ENCODE results near the gene ANKRD23.

The ANKRD23 gene

DNA sequence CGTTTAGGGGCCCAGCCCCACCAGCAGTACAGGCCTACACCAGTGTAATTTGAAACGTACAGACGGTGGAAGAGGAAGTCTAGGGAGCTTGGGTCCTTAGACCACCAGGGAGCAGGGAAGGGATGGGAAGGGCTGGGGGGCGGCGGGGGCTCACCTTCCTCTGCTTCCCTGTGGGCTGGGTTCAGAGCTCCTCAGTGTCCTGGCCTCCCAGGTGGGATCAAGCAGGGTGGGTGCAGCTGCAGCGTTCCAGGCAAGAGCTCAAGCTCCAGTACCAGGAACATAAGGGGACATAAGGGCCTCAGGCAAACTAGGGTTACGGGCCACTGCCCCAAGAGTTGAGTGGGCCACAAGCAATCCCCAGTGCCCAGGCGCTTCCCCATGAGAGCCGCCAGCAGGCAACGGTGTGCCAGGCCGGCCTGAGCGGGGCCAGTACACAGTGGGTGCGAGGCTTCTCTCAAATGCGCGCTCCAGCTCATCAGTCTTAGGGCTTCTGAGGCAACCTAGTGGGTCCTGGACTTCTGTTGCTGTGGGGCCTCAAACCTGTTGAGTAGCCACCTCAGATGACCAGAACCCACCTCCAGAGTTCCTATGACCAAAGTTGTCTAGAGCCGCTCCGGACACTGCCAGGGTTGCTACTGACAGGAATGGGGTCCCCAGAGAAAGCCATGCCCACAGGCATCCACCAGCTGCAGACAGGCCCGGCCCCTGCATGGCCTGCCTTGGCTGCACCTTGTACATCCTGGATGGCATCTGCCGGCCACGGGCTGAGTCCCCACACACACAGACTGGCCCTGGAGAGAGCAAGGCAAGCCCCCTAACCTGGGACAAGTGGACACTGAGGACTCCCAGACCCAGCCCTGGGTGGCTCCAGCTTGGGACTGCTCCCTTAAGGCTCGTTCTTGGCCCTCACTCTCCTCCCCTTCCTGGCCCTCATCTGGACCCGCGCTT, 5.2 kb downstream of the ANKRD23 start:
- DNase-seq (ENCODE audit: low spot score) = no peak

DNA sequence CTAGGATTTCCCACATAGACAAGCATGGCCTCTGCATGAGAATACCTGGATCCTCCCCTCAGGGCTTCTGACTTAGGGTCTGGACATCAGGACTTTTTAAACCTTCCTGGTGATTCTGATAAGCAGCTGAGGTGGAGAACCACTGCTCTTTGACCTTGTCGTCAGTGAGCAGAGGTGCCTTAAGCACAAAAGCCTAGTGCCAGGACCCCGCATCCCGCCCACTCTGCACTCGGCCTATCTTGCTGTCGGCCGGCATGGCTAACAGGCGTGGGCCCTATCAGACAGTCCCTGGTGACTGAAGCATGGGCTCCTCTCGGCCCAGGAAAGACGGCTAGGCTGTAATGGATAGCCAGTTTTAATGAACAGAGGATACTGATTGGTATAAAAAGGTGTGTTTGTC, 6.2 kb downstream of the ANKRD23 start:
- no peak for DNase-seq (ENCODE audit: low spot score)

DNA sequence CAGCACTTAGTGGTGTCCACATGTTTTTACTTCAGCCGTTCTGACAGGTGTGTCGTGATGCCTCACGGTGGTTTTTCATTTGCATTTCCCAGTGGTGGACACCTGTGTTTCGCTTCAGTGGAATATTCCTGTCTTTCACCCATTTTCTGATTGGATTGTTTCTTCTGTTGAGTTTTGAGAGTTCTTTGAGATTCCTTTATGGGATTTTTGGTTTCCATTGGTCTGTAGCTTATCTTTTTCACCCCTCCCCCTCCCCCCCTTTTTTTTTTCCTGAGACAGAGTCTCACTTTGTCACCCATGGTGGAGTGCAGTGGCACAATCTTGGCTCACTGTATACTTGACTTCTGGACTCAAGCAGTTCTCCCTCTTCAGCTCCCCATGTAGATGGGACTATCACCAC, 8.0 kb downstream of the ANKRD23 start:
- DNase-seq (ENCODE audit: low spot score) = no peak

DNA sequence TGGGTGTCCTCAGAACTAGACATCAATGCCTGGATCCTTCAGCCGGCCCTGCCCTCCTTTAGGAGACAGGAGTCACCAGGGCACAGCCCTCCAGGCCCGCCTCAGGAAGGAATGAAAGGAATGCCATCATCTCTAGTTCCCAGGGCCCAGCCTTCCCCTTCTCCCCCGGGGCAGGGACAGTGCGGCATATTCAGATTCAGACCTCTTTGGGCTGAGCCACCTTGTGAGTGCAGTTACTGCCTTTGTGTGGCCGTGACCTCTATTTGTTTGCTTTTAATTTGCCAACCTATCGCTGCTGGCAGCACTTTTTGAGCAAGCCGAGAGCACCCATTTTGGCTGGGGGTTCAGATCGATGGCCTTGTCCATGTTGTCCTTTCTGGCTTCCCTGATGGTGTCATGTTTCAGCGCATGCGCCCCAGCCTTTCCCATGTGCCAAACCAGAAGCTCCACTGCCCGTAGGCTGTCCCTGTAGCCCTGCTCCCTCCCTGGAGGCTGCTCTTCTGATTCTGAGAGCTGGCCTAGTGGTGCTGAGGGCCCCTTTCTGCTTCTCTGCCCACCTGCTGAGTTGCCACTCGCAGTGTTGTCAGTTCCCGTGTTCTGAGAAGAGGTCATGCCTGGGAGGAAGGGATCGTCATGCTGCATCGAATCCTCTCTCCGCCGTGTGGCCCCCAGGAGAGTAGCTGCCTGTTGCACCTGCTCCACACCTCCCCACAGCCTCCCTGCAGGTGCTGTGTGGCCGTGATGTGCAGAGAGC, 10.9 kb downstream of the ANKRD23 start:
- DNase-seq (ENCODE audit: low spot score) = no peak

DNA sequence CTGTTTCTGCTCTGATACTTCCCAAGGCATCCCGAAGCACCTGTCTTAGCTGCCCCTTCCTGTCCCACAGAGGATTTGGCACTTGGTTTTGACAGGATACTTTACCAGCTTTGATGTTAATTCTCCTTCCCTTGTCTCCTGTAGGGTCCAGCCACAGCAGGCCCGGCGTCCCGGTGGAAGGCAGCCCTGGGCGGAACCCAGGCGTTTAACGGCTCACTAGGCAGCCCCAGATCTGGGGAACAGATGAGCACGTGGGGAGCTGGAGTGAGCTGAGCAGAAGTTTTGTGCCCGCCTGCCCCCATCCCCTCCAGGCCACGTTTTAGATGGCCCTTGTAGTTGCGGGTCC, 11.4 kb downstream of the ANKRD23 start:
- DNase-seq (ENCODE audit: low spot score) = no peak

DNA sequence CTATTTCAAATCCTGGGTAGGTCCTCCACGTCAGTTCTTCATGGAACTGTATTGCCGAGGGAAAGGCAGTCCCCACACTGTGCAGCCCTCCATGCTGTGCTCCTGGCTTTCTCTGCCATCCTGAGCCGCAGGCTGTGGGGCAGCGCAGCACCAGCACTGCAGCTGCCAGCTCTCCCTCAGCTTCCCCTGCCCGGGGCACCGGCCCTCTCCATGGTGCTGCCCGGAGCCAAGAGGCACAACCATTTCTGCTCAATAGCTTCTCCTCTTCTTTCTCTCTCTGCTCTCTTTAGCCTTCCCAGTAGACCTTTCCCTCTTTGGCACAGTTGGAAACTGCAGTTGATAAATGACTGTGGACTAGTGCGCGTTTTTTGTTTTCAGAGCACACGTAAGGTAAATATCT, 12.1 kb downstream of the ANKRD23 start:
- no peak for DNase-seq (ENCODE audit: low spot score)

DNA sequence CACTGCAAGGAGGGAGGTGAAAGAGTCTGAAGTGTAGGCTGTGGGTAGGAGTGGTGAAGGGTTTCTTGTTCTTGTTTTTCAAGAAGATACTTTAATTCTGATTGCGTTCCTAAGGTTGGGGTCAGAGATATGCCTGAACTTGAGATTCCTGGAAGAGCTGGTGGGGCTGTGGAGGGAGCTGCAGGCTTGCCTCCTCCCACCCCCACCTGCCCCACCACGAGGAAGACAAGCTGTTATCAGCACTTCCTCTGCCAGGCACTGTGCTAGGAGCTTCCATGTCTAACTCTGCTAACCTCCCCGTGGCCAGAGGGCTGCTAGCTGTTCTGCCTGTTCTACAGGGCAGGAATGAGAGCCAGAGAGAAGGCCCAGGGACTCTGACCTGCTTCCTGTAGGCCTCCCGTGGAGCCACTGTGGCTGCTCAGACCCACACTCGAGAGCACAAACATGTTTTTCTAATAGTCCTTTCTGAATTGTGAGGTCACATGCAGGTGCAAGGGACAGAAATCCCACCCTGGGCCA, 13.7 kb downstream of the ANKRD23 start:
- no peak for DNase-seq (ENCODE audit: low spot score)

DNA sequence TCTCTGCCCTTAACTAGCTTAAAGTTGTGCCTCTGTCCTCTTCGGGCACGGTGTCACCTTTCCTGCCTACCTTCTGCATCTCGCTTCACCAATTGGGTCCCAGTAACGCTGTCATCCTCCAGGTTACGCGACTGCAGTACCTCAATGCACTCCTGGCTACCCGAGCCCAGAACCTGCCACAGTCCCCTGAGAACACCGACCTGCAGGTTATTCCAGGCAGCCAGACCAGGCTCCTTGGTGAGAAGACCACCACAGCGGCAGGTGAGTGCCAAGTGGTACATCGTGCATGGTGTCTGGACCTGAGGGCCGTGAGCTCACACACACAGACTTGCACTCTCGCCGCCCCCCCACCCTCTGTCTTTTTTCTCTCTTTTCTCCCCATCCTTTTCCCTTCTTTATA, 14.9 kb downstream of the ANKRD23 start:
- DNase-seq (ENCODE audit: low spot score) = no peak

DNA sequence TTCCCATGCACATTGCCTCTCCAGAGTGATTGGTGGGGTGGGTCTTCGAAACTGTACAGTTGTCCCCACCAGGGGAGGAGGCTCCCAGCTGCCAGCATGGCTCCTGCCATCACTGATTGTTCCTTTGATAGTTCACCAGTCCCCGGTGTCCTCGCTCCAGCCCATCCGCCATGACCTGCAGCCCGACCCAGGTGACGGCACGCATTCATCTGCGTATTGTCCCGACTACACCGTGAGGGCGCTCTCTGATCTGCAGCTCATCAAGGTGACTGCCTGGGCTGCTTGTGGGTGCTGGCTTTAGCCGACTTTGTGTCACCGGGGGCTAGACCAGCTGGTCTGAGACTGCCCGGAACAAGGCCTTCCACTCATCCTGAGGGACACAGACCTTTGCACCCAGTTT, 15.4 kb downstream of the ANKRD23 start:
- no peak for DNase-seq (ENCODE audit: low spot score)

DNA sequence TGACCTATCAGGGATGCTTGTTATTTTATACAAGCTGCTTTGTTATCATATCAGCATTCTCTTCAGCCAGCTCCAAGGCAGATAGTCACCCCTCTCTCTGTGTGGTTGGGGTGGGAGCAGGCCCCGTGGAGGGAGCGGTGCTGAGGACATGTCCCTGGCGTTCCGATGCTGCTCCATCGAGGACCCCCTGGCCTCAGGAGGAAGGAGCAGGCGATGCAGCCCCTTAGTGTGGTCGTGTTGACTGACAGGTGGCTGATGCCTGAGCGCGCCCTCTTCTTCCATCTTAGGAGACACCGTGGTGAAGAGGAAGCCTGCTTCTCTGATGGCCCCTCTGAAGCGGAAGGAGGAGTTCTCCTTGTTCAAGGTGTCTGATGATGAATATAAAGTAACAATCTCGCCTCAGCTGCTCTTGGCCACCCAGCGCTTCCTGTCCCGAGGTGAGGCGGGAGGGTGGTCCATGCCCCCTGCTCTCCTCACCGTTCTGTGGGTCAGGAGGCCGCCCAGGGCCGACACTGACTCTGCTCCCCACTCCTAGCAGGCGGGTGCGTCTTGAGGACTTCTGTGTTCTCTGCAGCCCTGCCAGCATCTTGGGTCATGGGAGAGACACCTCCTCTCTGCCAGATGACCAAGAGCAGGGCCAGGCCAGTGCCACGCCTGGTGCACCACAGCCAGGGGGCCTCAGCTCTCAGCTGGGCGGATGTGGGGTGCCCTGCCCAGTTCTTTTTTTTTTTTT, 17.1 kb downstream of the ANKRD23 start:
- no peak for DNase-seq (ENCODE audit: low spot score)

DNA sequence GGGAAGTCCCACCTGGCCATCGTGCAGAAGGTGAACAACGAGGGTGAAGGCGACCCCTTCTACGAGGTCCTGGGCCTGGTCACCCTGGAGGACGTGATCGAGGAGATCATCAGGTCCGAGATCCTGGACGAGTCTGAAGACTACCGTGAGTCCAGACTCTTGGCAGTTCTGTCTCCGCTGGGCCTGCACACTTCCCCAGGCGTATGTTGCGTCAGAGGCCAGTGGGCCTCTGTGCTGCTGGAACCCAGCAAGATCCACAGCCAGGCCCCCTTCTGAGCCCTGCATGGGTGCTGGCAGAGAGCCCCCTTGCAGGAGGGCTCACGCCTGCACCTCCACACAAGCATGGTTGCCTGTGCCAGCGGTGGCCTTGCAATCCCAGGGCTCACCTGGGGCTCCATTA, 18.8 kb downstream of the ANKRD23 start:
- DNase-seq (ENCODE audit: low spot score) = no peak

DNA sequence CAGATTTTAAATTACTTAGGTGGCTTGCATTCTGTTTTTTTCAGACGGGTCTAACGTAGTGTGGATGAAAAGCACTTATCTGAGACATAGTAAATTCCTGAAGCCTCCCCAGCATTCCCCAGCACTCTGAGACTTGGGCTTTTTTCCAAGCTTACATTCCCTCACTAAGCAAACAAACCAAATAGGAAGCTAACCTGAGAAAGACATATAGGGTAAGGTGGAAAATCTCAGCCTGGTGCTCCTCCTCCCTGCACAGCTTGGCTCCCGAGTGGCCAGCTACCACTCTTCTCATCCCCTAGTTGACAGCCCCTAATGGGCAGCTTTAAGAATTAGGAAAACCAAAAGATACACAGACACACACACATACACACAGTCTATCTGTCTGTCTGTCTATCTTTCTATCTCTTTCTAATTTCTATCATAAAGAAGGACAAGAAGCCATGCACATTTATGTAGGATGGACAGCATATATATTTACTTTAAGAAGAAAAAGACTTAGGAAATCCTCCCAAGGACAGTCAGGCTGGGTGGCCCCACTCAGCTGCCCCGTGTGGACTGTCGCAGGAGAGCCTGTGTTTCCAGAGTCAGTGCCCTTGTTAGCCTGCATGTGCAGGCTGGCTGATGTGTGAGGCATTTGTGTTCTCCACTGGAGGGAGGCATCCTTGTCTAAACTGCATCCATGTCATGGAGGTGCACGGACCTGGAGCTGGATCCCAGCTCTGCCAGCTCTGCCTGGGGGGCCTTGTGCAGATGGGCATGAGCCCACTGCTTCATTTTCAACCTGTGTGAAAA, 19.5 kb downstream of the ANKRD23 start:
- peak; percentile 64 for DNase-seq (ENCODE audit: low spot score)

DNA sequence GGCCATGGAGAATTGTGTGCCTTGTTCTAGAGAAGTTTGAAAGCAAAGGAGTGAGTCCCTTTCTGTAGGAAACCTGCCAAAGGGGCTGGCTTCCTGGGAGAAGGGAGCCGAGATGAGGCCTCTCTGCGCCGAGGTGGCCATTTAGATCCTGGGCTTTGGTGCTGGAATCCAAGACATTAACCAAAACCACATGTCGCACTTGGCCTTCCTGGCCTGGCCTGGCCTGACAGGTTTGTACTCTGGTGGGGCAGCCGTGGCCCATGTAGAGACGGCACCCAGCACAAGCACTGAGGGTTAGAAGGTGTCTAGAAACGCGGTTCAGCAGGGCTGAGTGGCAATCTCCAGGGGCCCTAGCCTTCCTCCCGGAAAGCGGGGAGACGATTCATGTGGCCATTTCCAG, 20.6 kb downstream of the ANKRD23 start:
- no peak for DNase-seq (ENCODE audit: low spot score)

DNA sequence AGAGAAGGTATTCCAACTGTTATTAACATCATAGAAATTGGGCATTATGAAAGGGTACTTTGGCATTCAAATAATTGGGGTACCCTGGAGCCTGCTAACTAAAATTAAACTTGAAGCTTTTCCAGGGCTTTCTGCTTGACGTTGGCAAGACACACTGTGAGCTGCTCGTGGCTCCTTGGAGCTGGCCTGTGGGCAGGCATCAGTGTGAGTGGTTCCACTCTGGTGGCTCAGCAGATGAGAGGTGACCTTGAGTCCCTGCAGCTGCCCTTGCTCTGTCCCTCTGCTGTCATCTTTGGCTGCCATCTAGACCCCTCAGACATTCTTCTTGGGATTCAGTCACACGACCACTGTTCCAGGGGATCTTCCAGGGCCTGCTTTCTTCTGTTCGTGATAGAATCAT, 21.0 kb downstream of the ANKRD23 start:
- DNase-seq (ENCODE audit: low spot score) = no peak

DNA sequence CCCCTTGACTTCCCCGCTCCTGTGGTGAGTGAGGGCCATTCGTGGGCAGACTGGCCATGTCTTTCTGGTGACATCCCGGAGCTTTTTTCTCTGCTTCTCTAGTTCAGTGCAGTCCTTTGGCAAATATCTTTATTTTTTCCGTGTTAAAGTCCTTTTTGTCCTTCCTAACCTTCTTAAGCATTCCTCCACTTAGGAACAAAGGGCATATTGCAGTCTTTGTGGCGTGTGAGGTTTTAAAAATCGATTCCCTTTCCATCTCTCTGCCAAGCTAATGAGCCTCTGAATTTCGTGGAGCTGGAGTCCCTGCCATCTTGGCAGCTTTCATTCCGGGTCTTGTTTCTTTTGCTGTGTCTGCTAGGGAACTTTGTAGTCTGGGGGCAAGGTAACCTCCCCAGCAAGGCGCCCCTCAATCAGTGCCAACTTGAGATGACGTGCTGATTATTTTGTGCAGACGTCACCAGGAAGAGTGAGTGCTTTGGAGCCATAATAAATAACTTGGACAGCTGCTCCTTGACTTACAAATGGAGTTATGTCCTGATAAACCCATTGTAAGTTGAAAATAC, 22.6 kb downstream of the ANKRD23 start:
- no peak for DNase-seq (ENCODE audit: low spot score)

DNA sequence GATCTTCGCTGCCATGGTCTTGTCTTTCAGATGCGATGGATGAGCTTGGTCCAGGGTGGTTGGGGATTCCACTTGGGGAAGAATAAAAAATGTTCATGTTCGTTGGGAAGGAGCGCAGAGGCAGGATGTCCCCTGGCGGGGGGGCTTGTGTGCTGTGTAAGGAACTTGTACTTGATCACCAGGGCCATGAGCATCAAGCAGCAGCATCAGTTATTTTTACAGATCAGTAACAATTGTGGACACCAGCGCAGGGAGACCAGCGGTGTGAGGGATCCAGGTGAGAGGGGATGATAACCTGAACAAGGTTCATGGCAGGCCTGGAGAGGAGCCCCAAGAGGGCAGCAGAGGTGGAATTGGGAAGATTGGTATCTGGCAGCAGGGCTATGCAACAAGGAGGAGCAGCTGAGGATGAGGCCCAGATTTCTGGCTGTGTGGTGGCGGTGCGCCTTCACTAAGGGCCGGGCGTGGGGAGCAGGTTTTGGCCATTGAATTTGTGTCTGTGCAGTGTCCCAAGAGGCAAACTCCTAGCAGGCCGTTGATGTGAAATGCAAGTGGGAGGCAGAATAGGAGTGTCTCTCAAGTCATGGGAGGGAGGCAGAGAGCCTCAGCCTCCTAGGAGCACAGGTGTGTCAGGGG, 23.8 kb downstream of the ANKRD23 start:
- DNase-seq (ENCODE audit: low spot score) = no peak

DNA sequence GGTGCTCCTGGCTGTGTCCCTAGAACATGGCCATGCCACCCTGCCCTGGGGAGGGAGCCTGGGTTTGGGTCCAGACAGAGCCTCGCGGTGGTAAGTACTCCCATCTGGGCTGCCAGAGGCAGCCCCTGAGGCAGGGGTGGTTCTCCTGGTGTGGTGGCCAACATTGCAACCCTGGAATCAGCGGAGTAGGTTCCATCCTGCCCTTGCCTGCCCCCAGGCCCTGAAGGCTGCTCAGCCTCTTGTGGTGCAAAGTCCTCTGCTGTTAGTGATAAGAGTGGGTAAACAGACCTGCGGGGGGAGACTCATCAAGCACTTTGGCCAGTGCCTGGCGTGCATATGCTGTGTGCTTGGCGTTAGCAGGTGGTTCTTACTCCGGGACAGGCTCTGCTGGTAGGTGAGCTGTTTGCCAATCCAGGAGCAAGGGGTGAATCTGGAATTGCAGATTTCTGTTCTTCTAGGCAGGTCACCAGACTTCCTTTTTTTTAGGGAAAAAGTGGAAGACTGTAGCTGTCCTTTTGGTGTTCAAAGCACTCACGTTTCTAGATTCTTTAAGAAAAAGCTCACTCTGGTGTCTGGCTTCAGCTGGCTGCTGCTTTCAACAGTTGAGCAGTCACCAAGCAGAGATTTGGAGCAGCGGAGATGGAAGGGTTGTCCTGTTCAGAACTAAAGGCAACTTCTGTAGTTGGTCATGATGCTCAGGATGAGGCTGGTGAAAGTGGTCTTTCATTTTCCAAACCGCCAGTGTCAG, 24.5 kb downstream of the ANKRD23 start:
- DNase-seq (ENCODE audit: low spot score) = peak; percentile 94

DNA sequence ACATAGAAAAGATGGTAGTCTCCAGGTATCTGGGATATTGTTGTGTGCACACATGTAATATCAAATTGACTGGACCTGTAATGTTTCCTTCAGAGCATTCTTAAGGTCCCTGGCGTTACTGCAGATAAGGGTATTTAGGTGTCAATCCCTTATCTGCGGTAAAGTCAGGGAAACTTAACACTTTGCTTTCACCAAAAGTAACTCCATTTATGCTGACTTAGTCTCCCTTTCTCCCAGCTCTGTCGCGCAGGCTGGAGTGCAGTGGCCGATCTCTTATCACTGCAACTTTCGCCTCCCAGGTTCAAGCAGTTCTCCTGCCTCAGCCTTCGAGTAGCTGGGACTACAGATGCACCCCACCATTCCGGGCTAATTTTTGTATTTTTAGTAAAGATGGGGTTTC, 25.9 kb downstream of the ANKRD23 start:
- DNase-seq (ENCODE audit: low spot score) = no peak

DNA sequence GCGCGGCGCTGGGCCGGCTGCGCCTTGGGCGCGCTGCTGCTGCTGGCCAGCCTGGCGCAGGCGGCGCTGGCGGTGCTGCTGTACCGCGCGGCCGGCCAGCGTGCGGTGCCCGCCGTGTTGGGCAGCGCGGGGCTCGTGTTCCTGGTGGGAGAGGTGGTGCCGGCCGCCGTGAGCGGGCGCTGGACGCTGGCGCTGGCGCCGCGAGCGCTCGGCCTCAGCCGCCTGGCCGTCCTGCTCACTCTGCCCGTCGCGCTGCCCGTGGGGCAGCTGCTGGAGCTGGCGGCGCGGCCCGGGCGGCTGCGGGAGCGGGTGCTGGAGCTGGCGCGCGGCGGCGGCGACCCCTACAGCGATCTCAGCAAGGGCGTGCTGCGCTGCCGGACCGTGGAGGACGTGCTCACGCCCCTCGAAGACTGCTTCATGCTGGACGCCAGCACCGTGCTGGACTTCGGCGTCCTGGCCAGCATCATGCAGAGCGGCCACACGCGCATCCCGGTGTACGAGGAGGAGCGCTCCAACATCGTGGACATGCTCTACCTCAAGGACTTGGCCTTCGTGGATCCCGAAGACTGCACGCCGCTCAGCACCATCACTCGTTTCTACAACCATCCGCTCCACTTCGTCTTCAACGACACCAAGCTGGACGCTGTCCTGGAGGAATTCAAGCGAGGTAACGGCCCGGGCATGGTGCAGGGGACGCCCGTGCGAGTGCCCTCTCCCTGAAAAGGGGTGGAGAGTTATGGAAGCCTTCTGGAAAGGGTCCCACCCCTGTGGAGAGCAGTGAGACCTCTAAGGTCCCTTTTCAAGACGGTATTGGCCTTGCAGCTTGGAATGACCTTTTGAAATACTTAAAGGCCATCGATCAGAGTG, 26.8 kb downstream of the ANKRD23 start:
- no peak for DNase-seq (ENCODE audit: low spot score)
